Caki2 (cell line): ENCODE measurements around the gene TAOK2. TPM values are rescaled to one million over a fixed set of nuclear protein-coding genes. Genes with fewer than 3 reads are reported as not detected.

Experiments used
- DNase-seq: peaks from one replicate; pipeline ENCODE4 v3.0.0-alpha.2; 2015; ENCODE audit warnings: low read depth
- in situ Hi-C: cut with HindIII; loops from 2 replicates; pipeline ENCODE4 v1.10.0; 2016; ENCODE audit warnings: low sequenced_read_pairs, low pct_unique_long_range_greater_than_20kb, mixed read lengths
- total RNA-seq: library from RNA; depleted of rRNA; stranded (reverse); fragments of >200 nt; shearing (Covaris generic); gene quantifications from 2 replicates; pipeline ENCODE4 v1.2.3, GENCODE V29; 2014; ENCODE audit warnings: low replicate concordance

The TAOK2 gene
- total RNA-seq, 1 experiment from 2014 or later: 57.0 TPM

DNA sequence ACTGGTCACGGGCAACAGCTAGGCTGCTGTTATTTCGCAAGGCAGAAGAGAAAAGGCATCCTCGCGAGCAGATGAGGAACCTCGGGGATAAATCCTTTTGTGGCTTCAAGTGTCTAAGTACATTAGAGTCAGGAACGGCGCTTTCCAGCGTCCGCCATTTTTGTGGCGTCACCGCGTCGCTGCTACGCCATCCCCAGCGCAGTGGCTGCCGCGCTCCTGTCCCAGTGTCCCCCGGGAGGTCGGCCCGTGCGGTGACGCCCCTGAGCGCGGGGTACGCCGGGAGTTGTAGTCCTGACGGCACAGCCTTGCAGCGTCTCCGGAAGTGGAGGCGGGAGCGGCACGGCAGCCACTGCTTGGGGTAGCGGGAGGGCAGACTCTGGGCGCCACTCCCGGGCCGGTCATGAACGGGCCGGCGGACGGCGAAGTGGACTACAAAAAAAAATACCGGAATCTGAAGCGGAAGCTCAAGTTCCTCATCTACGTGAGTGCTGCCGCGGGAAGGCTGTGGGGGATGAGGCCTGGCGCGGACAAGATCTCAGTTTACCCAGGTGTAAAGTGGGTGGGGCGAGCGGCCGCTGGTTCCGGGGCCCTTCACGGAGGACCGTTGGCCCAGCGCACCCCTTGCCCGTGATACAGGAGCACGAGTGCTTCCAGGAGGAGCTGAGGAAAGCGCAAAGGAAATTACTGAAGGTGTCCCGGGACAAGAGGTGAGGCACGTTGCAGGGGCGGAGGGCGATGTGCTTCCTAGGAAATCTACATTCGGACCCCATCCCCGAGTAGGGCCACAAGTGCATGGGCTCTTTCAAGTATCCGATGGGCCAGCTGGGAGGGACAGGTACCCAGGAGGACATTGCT is 22.5 kb downstream of the TAOK2 start, which contains the start of gene INO80E:
TSS of gene INO80E (plus strand) at position 331 of the 855 bp plus-strand sequence. CDS start at position 401, 70 bp downstream.
- in situ Hi-C loops: no loop called here

DNA sequence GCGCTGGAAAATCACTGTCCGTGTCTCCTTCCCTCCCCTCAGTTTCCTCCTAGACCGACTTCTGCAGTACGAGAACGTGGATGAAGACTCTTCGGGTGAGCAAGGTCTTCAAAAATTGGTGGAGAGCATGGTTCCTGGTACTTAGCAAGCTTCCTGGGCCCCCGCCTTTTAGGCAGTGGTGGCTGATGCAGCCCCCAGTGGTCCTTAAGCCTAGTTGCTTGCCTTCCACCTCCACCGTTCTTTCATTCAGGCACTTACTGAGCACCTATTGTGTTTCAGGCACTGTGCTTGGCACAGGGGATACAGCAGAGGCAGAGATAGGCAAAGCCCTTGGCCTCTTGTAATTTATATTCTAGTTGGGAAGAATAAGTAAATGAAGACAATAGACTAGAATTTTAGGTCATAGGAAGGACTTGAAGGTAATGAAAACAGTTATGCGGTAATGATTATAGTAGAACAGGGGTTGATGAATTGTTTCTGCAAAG is 23.1 kb downstream of the TAOK2 start:
- in situ Hi-C loops: no loop called here
- DNase-seq: no peak

More for the DNA sequence above, 22.5 kb downstream of the TAOK2 start, which contains the start of gene INO80E:
- DNase-seq: peak; percentile 94

DNA sequence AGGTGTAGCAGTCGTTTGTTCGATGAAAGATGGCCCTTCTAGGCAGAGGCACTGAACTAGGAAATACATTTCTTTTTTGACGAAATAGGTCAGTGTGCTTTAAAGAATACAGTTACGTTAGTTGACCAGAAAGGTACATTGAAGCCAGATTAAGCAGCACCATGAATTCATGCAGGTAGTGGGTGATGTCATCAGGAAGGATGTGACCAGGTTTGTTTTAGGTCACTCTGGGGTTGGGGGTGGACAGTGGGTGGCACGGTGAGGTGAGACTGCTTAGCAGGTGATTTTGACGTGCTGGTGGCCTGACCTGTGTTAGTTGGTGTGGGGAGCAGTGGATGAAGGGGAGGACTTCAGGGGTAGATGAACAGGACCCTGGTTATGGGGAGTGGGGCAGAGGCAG is 25.9 kb downstream of the TAOK2 start:
- no peak for DNase-seq
- in situ Hi-C loops: no loop called here

DNA sequence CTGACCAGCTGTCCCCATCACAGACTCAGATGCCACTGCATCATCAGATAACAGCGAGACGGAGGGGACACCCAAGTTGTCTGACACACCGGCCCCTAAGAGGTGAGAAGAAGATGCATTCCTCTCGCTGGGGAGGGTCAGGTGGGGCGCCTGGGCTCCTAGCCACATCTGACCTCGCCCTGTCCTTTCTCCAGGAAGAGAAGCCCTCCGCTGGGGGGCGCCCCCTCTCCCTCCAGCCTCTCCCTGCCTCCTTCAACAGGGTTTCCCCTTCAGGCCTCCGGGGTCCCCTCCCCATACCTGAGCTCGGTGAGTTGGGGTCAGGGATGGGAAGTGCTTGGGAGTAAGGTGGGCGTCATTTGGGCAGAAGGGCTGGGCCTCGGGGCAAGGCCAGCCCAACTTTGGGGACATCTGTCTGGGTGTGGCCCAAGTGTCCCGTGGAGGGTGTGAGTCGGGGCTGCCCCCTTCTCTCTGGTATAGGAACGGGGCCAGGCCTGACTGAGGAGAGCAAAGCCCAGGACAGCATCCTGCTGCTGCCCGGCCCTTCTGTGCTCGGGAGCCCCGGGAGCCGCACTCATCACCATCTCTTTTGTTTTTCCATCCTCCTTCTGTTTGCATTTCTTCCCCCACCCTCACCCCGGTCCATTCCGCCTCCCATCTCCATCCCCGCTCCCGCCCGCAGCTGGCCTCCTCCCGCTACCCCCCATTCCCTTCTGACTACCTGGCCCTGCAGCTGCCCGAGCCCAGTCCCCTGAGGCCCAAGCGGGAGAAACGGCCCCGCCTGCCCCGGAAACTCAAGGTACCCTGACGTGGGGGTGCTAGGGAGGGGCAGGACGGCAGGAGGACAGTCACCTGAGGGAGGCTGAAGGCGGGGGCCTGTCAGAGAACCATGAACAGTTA is 27.3 kb downstream of the TAOK2 start:
- no peak for DNase-seq
- in situ Hi-C loops: no loop called here

DNA sequence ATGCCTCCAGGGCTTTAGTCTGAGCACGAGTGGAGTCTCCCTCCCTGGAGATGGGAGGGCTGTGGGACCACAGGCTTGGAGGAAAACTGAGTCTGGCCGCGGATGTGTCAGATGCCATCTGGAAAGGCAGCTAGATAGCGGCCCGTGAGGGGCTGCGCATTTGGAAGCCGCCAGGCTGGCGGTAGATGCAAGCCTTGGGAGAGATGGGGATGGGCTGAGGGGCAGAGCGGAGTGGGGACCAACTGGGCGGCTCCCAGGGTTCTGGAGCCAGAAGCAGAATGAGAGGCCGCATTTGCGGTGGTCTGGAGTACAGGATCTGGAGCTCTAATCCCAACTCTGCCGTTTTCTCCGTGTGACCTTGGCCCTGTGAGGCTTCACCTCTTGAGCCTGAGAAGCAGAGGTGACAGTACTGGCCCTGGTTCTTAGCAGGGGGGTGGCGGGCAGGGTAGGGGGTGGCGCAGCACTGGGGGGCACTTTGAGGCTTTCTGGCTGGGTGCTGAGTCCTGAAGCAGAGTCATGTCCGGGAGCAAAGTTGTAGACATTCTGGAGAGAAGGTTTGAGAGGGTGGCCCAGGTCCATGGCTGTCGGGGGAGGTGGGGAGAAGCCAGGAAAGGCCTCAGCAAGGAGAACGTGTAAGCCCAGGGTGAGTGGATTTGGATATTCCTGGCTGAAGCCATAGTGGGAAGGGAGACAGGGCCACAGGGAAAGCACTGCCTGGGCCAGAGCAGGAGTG is 29.1 kb downstream of the TAOK2 start:
- in situ Hi-C loops: no loop called here
- no peak for DNase-seq

DNA sequence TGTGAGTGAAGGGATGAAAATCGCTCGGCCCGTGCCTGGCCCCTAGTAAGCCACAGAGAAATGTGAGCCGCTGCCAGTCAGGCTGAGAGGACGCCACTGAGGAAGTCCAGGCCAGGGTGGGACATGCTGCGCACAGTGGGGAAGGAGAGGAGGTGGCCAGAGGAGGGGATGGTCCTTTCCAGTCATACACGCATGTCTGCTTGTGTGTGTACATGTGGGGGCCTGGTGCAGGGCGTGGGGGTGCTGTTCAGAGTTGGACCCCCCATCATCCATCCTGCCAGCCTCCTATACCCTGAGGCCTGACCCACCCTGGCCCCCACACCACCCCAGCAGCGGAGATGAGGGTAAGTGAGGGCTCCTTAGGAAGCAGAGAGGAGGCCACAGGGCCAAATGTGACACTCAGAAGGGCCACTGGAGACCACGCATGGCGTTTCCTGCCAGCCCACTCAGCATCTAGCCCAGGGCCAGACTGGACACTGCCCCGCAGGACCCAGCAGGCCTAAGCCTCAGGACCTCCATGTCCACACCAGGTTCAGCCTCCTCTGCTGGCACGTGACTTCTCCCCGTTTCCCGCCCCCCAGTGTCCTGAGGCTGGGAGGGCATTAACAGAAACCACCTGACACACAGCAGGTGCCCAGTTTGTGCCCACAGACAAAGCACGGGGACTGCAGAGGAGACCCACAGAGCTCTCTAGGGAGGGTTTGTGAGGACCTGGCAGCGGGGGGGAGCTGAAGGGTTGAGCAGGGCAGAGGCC is 30.2 kb downstream of the TAOK2 start:
- no peak for DNase-seq
- in situ Hi-C loops: no loop called here

DNA sequence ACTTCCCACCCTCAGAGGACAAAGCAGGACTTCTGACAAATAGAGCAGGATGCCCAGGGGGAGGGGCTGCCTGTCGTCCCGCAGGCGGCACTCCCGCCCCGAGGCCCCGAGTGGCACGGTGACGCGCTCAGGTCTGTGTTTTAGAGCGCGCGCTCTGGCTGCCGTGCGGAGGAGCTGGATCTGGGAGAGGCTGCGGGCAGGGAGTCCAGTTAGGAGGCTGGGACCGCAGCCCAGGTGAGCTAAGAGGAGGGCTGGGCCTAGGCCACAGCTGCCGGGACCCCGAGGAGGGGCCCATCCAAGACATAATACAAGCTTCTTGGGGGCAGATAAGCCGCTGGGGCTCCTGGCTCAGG is 30.7 kb downstream of the TAOK2 start:
- in situ Hi-C loops: no loop called here
- DNase-seq: no peak

DNA sequence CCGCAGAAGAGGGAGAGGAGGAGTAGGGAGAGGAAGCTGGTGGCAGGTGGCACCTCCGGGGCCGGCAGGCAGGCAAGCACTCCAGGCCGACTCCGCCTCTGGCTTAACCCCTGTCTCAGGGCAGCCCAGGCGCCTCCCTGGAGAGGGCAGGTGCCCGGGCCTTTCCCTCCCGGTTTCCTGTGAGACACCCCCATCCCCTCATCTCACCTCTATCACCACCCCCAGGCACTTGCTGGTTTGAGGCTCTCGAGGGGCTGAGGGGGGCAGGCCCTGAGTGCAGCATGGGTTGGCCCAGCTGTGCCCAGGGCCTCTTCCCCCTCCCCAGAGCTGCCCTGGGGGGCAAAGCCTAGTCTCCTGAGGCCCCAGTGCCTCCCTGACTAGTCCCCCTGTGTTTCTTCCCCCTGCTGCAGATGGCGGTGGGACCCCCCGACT is 31.2 kb downstream of the TAOK2 start:
- in situ Hi-C loops: no loop called here

DNA sequence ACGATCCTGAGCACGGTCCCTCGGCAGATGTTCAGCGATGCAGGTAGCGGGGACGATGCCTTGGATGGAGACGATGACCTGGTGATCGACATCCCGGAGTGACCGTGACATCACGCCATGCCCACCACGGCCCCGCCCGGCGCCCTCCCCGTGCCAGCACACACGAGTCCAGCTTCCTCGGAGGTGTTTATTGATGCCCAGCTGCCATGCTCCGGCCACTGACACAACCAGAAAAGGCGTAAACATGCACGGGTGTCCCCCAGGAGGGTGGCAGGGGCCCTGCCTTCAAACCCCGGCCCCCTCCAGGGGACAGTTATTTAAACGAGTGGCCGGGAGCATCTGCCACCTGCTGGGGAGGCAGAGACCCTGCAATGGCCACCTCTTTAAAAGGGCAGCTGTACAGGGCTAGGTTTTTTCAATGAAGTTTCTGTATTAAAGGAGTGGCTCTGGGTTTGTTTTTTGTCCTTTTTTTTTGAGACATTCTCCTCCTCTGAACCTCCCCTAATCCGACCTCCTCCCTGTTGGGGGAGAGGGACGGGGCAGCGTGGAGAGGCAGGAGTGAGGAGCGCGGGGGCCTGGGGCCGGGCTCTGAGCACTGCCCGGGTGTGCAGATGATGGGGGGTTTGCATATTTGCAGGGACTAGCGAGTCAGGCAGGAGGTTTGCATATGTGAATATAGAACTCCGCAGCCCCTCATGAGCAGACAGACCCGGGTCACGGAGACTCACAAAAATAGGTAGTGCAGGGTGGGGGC is 31.9 kb downstream of the TAOK2 start:
- DNase-seq: peak; percentile 38
- in situ Hi-C loops: no loop called here

More for the DNA sequence above, 31.2 kb downstream of the TAOK2 start:
- no peak for DNase-seq

DNA sequence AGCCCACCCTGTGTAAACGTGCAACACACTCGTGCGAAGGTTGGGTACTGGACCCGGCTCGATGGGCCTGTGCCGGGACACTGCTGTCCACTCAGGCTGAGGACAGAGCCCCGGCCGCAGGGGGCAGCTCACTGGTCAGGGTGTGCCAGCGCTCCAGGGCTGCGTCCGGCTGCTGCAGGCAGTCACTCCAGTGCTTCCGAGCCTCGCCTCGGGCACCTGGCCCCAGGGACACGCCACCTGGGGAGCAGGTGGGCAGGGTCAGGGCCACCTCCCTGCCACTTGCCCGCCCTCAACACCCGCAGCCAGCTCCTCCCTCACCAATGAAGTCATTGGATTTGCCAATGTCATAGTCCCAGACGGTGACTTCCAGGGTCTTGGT is 32.4 kb downstream of the TAOK2 start:
- DNase-seq: no peak
- in situ Hi-C loops: no loop called here

DNA sequence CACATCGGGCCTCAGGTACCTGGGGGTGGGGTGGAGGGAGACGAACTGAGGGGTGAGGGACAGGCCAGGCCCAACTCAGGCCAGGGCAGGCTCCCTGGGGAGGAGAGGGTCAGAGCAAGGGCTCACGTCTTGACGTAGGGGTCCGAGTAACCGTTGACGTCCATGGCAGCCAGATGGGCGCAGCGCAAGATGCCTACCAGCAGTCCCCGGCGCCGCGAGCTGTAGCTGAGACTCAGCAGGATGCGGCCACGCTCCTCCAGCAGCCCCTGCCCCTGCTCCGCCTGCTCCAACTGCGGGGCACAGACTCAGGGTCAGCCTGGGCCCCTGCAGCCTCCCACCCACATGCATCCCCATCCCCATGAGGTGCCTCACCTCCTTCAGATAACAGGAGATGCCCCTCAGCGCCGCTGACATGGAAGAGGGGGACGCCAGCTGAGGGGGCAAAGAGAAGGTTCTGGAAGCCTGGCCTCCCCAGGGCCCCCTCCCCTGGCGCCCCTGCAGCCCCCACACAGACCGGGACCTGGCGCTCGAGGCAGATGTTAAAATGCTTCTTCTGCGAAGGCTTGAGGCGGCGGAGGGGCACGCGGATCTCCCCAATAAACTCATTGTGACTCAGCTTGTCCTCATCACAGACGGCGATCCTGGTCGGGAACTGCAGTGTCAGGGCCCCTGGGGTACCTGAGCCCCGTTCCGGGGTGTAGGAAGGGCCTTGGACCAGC is 33.1 kb downstream of the TAOK2 start:
- no peak for DNase-seq
- in situ Hi-C loops: no loop called here

DNA sequence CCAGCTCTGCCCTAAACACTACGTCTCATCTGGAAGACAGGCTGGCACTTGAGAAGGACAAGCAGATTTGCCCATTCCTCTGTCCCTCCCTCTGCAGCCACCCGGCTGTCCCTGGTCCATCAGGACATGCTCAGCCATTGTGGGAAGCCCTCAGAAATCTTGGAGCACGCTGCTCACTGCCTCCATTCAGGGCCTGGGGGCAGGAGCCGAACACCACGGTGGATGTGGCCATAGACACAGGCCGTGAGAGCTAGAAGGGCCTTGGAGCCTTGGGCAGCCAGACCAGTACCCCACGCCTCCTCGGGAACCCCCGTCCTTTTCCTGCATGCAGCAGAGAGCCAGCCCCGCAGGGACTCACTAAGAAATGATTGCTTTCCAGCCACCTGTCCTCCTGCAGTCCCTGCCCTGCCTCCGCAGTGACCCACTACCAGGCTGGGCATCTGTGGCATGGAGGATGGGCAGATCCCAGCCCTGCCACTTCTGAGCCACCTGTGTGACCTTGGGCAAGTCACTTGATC is 33.8 kb downstream of the TAOK2 start:
- no peak for DNase-seq
- in situ Hi-C loops: no loop called here

DNA sequence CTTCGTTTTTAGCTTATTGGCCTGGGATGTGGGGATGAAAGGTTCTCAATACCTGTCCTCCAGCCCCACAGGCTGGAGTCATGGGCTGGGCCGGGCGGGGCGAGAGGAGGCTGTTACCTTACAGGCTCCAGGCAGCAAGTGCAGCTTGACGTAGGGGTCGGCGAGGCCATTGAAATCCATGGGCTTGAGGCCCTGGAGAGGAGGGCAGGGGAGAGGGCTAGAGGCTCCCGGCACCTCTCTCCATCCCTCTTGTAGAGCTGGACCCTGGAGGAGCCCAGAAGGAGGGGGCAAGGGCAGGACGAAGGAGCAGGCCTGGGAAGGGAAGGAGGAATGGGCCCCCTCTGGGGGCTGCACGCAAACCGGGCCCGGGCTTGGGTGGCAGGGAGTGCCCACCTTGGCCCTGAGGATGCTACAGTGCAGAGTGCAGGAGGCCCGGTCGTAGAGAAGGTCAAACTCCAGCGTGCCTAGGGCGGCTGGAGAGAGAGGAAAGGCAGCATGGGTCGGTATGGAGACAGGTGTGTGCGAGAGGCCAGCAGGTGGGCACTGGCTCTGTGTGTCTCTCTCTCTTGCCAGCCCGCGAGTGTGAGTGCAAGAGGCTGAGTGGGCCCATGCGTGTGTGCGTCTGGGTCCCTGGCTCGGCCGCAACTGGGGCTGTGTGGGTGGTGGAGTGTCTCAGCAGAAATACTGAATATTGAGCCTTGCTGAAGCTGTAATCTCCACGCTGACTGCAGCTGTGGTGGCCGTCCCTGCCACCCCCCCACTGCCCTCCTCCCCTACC is 35.6 kb downstream of the TAOK2 start:
- in situ Hi-C loops: no loop called here
- DNase-seq: no peak

DNA sequence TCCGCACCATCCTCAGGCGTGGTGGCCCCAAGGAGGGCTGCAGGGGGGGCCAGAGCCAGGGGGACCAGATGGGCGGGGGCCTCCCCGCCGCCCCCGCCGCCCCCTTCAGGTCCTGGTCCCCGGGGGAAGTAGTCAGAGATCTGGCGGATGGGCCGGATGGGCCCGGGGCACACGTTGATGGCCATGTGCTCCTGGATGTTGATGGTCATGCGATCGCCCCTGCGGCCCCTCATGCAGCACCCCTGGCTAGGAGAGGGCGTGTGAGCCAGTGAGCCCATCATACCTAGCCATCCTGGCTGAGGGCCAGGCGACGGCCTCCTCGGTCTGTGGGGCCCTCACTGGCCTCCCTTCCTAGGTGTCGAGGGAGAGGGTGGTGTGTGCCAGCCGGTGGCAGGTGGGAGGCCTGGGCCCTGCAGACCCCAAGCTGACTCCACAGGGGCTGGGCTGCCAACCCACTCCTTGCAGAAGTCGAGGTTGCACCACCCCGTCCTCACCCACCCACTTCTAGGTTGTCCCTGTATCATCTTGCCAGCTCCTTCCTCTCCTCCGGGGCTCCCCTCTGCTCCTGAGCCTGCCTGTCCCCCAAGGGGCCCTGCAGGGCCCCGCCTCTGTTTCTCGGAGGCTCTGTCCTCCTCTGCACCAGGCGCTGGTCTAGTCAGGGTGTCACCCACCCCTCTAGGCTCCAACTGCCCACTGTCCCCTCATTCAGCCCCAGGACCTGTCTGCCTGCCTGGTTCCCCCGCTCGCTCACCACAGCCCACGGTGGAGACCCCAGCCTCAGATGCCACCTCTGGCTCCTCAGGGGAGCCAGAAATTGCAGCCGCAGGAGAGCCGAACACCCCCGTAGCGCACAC is 36.5 kb downstream of the TAOK2 start:
- DNase-seq: no peak
- in situ Hi-C loops: no loop called here
